ENCODE results near the gene ABI1.

Gene ABI1

DNA sequence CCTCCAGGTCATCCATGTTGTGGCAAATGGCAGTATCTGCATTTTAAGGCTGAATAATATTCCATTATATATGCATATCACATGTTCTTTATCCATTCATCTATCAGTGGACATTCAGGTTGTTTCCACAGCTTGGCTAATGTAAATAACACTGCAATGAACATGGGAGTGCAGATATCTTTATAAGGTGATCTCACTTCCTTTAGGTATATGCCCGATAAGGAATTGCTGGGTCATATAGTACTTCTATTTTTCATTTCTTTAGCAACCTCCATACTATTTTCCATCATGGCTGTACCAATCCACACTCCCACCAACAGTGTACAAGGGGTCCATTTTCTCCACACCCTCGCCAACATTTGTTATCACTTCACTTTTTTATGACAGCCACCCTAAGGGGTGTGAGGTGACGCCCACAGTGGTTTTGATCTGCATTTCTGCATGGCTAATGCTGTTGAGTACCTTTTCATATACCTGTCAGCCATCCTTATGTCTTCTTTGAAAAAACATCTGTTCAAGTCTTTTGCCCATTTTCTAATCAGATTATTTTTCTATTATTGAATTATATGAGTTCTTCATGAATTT is 18.9 kb downstream of the ABI1 start:
- Histone ChIP-seq H3K9me3 (ENCODE audit: low read depth, low read length) (no peaks in the 10 kb centered on the region), H3K36me3 (ENCODE audit: insufficient read depth, low read length) (no peaks in the 10 kb centered on the region), H3K27ac (no peak overlapping the region), H3K4me3 (no peak overlapping the region), H3K9ac (ENCODE audit: insufficient read length) (no peak overlapping the region)
- no peak for DNase-seq (ENCODE audit: low read depth, low spot score)
- TF ChIP-seq EZH2 (IDR thresholded peaks at IDR 0.05) = no peak
- TF ChIP-seq FOXP2 (optimal IDR thresholded peaks at IDR 0.05; ENCODE audit: control extremely low read depth, extremely low read length, insufficient read depth) = no peak

GRCh38 chr10:26840938-26841732 is 19.6 kb downstream of the ABI1 start:
- Histone ChIP-seq H3K9me3 (ENCODE audit: low read depth, low read length) (no peaks in the 10 kb centered on the region), H3K36me3 (ENCODE audit: insufficient read depth, low read length) (no peaks in the 10 kb centered on the region), H3K27ac (no peak overlapping the region), H3K9ac (ENCODE audit: insufficient read length) (no peak overlapping the region), H3K4me3 (no peak overlapping the region)
- TF ChIP-seq POLR2AphosphoS5 (IDR thresholded peaks at IDR 0.05; ENCODE audit: borderline replicate concordance, low read depth, low read length) = no peak
- TF ChIP-seq FOXP2 (optimal IDR thresholded peaks at IDR 0.05; ENCODE audit: control extremely low read depth, extremely low read length, insufficient read depth) = no peak
- no peak for DNase-seq (ENCODE audit: low read depth, low spot score)

GRCh38 chr10:26839966-26840627 is 20.7 kb downstream of the ABI1 start:
- DNase-seq (ENCODE audit: low read depth, low spot score) = peak; percentile 51
- Histone ChIP-seq H3K27ac (peak overlapping the region; percentile 78; the same call in 1 of the 2 replicates), H3K36me3 (ENCODE audit: insufficient read depth, low read length) (no peaks in the 10 kb centered on the region)

GRCh38 chr10:26837139-26837538 is 23.6 kb downstream of the ABI1 start:
- H3K4me3 ChIP-seq = no peak overlapping the region
- H3K9me3 ChIP-seq (ENCODE audit: low read depth, low read length) = no peaks in the 10 kb centered on the region
- no peaks in the 10 kb centered on the region for H3K36me3 ChIP-seq (ENCODE audit: insufficient read depth, low read length)
- no peak overlapping the region for H3K27ac ChIP-seq
- no peak for DNase-seq (ENCODE audit: low read depth, low spot score)
- H3K9ac ChIP-seq (ENCODE audit: insufficient read length) = no peak overlapping the region
- TF ChIP-seq EZH2 (IDR thresholded peaks at IDR 0.05) = no peak
- no peak for TF ChIP-seq FOXP2 (optimal IDR thresholded peaks at IDR 0.05; ENCODE audit: control extremely low read depth, extremely low read length, insufficient read depth)
- no peak for TF ChIP-seq POLR2AphosphoS5 (IDR thresholded peaks at IDR 0.05; ENCODE audit: borderline replicate concordance, low read depth, low read length)

More at GRCh38 chr10:26839966-26840627, 20.7 kb downstream of the ABI1 start:
- Histone ChIP-seq H3K9me3 (ENCODE audit: low read depth, low read length) (no peaks in the 10 kb centered on the region), H3K9ac (ENCODE audit: insufficient read length) (no peak overlapping the region), H3K4me3 (peak overlapping the region; percentile 33; the same call in 1 of the 2 replicates)
- TF ChIP-seq POLR2AphosphoS5 (IDR thresholded peaks at IDR 0.05; ENCODE audit: borderline replicate concordance, low read depth, low read length) = no peak
- TF ChIP-seq EZH2 (IDR thresholded peaks at IDR 0.05) = no peak
- no peak for TF ChIP-seq FOXP2 (optimal IDR thresholded peaks at IDR 0.05; ENCODE audit: control extremely low read depth, extremely low read length, insufficient read depth)

DNA sequence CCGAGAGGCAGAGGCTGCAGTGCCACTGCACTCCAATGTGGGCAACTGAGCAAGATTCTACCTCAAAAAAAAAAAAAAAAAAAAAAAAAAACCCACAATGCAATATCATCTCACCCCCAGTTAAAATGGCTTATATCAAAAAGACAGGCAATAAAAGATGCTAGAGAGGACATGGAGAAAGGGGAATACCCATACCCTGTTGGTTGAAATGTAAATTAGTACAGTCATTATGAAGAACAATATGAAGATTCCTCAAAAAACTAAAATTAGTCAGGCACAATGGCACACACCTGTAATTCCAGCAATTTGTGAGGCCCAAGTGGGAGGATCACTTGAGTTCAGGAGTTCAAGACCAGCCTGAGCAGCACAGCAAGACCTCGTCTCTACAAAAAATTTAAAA is 25.7 kb downstream of the ABI1 start:
- Histone ChIP-seq H3K9me3 (ENCODE audit: low read depth, low read length) (no peaks in the 10 kb centered on the region), H3K9ac (ENCODE audit: insufficient read length) (no peak overlapping the region), H3K27ac (no peak overlapping the region), H3K4me3 (no peak overlapping the region), H3K36me3 (ENCODE audit: insufficient read depth, low read length) (no peaks in the 10 kb centered on the region)
- DNase-seq (ENCODE audit: low read depth, low spot score) = no peak
- TF ChIP-seq POLR2AphosphoS5 (IDR thresholded peaks at IDR 0.05; ENCODE audit: borderline replicate concordance, low read depth, low read length) = no peak
- no peak for TF ChIP-seq FOXP2 (optimal IDR thresholded peaks at IDR 0.05; ENCODE audit: control extremely low read depth, extremely low read length, insufficient read depth)
- TF ChIP-seq EZH2 (IDR thresholded peaks at IDR 0.05) = no peak

GRCh38 chr10:26832960-26833359 is 27.8 kb downstream of the ABI1 start:
- H3K9me3 ChIP-seq (ENCODE audit: low read depth, low read length) = no peaks in the 10 kb centered on the region
- TF ChIP-seq FOXP2 (optimal IDR thresholded peaks at IDR 0.05; ENCODE audit: control extremely low read depth, extremely low read length, insufficient read depth) = no peak
- TF ChIP-seq EZH2 (IDR thresholded peaks at IDR 0.05) = no peak
- no peak for TF ChIP-seq POLR2AphosphoS5 (IDR thresholded peaks at IDR 0.05; ENCODE audit: borderline replicate concordance, low read depth, low read length)
- H3K27ac ChIP-seq = no peak overlapping the region
- no peak overlapping the region for H3K4me3 ChIP-seq
- no peaks in the 10 kb centered on the region for H3K36me3 ChIP-seq (ENCODE audit: insufficient read depth, low read length)
- no peak for DNase-seq (ENCODE audit: low read depth, low spot score)
- H3K9ac ChIP-seq (ENCODE audit: insufficient read length) = no peak overlapping the region

DNA sequence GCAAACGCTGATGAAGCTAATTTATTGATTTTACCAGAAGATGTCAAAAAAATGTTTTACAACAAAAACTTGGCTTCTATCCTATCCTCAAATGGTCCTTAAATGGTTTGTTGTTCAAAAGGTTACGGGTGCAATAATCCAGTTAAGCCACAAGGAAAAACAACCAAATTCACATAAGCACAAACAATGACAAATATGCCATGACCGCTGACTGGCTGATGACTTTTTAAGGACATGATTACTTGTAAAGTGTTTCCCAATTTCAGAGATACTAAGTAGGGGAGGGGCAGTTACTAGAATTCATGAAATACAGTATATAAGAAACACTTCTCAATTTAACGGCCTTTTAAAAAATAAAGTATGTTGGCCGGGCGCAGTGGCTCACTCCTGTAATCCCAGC is 28.8 kb downstream of the ABI1 start:
- no peak for TF ChIP-seq FOXP2 (optimal IDR thresholded peaks at IDR 0.05; ENCODE audit: control extremely low read depth, extremely low read length, insufficient read depth)
- no peak overlapping the region for H3K9ac ChIP-seq (ENCODE audit: insufficient read length)
- no peak overlapping the region for H3K27ac ChIP-seq
- H3K9me3 ChIP-seq (ENCODE audit: low read depth, low read length) = no peaks in the 10 kb centered on the region
- H3K4me3 ChIP-seq = no peak overlapping the region
- no peak for DNase-seq (ENCODE audit: low read depth, low spot score)
- H3K36me3 ChIP-seq (ENCODE audit: insufficient read depth, low read length) = no peaks in the 10 kb centered on the region

- TF ChIP-seq EZH2 (IDR thresholded peaks at IDR 0.05) = no peak
- no peak for TF ChIP-seq FOXP2 (optimal IDR thresholded peaks at IDR 0.05; ENCODE audit: control extremely low read depth, extremely low read length, insufficient read depth)
- no peak for TF ChIP-seq POLR2AphosphoS5 (IDR thresholded peaks at IDR 0.05; ENCODE audit: borderline replicate concordance, low read depth, low read length)
- DNase-seq (ENCODE audit: low read depth, low spot score) = no peak
- Histone ChIP-seq H3K9me3 (ENCODE audit: low read depth, low read length) (no peaks in the 10 kb centered on the region), H3K36me3 (ENCODE audit: insufficient read depth, low read length) (no peaks in the 10 kb centered on the region), H3K9ac (ENCODE audit: insufficient read length) (no peak overlapping the region), H3K4me3 (no peak overlapping the region), H3K27ac (no peak overlapping the region)
Measured at GRCh38 chr10:26829810-26830515, 30.8 kb downstream of the ABI1 start.

All from SK-N-MC (cell line).